ENCODE results near the gene SLFN12L. TPM values are rescaled to one million over a fixed set of nuclear protein-coding genes. Genes with fewer than 3 reads are reported as not detected.

Gene SLFN12L
- total RNA-seq, 1 experiment from 2014 or later = not detected

- no peaks in the 10 kb centered on the region for H3K9me3 ChIP-seq (ENCODE audit: insufficient read depth, low read depth)
- H3K27ac ChIP-seq = peak overlapping the region; percentile 44; the same call in 1 of the 2 replicates
- no peaks in the 10 kb centered on the region; the same call in 1 of the 2 replicates for H3K9me2 ChIP-seq (ENCODE audit: insufficient read depth)
- peaks cover 14% of the 10 kb centered on the region for H3F3A ChIP-seq (ENCODE audit: insufficient read depth, low read depth)
- peak overlapping the region; percentile 84 for H2AFZ ChIP-seq
- no peaks in the 10 kb centered on the region for H3K36me3 ChIP-seq (ENCODE audit: low read depth)
- CTCF ChIA-PET = no interaction called here
- H3K4me3 ChIP-seq = peak overlapping the region; percentile 57
- POLR2A ChIA-PET (ENCODE audit: unreplicated experiment) = interaction anchor here (0.6 kb wide), 3 partner anchors 14 to 211 kb away, joined by 4 to 5 read pairs (median 4); partner anchors contain the start of gene SLFN5
- intact Hi-C loops (cut with micrococcal nuclease; ENCODE audit: unreplicated experiment) = loop anchor here (1.0 to 5.0 kb wide), 4 partner anchors 15 to 291 kb away; partner anchors contain the start of genes NLE1 and SLFN13
- H4K20me1 ChIP-seq (ENCODE audit: insufficient read depth) = no peaks in the 10 kb centered on the region
- no peaks in the 10 kb centered on the region for H3K27me3 ChIP-seq (ENCODE audit: insufficient read depth, low read depth)
- H3K4me2 ChIP-seq = peak overlapping the region; percentile 87
- BruUV-seq (replicated peaks) = no TSS peak
- H3K4me1 ChIP-seq (replicated peaks; ENCODE audit: insufficient read depth) = peaks cover 18% of the 10 kb centered on the region
- DNase-seq = peak; percentile 77 to 92
- TF ChIP-seq CTCF (conservative IDR thresholded peaks at IDR 0.05) = no peak
- H3K79me2 ChIP-seq (ENCODE audit: low read depth) = no peaks in the 10 kb centered on the region
Observed at GRCh38 chr17:35433075-35433894, 104.2 kb downstream of the SLFN12L start.

GRCh38 chr17:35432176-35433074 is 105.1 kb downstream of the SLFN12L start, which contains the start of gene SLFN12:
Gene SLFN12 (minus strand): TSS chr17:35432500. CDS start chr17:35423028, 9,472 bp downstream.
- intact Hi-C loops (cut with micrococcal nuclease; ENCODE audit: unreplicated experiment) = loop anchor here (1.0 to 5.0 kb wide), 4 partner anchors 16 to 290 kb away; partner anchors contain the start of genes NLE1 and SLFN13
- peak within 1 kb of the TSS; percentile 87 for H3K4me2 ChIP-seq

More at GRCh38 chr17:35432176-35433074, 105.1 kb downstream of the SLFN12L start, which contains the start of gene SLFN12:
- TSS peak; percentile 94 for BruUV-seq (replicated peaks)
- ChIA-PET POLR2A (ENCODE audit: unreplicated experiment) (no interaction called here), CTCF (no interaction called here)
- H3K79me2 ChIP-seq (ENCODE audit: low read depth) = no peaks in the 10 kb centered on the region
- peak within 1 kb of the TSS; percentile 44; the same call in 1 of the 2 replicates for H3K27ac ChIP-seq
- no peaks in the 10 kb centered on the region; the same call in 1 of the 2 replicates for H3K9me2 ChIP-seq (ENCODE audit: insufficient read depth)
- H3K9me3 ChIP-seq (ENCODE audit: insufficient read depth, low read depth) = no peaks in the 10 kb centered on the region
- H4K20me1 ChIP-seq (ENCODE audit: insufficient read depth) = no peaks in the 10 kb centered on the region
- DNase-seq = peak; percentile 58 to 83
- H2AFZ ChIP-seq = peak within 1 kb of the TSS; percentile 84
- H3K36me3 ChIP-seq (ENCODE audit: low read depth) = no peaks in the 10 kb centered on the region
- no peaks in the 10 kb centered on the region for H3K27me3 ChIP-seq (ENCODE audit: insufficient read depth, low read depth)
- H3K4me3 ChIP-seq = peak within 1 kb of the TSS; percentile 57
- peaks cover 14% of the 10 kb centered on the region for H3F3A ChIP-seq (ENCODE audit: insufficient read depth, low read depth)
- peaks cover 18% of the 10 kb centered on the region for H3K4me1 ChIP-seq (replicated peaks; ENCODE audit: insufficient read depth)
- TF ChIP-seq EZH2 (IDR thresholded peaks at IDR 0.05; ENCODE audit: low read depth) (no peak), CTCF (conservative IDR thresholded peaks at IDR 0.05) (no peak)
